GM12878 (cell line): ENCODE measurements around the gene C1orf21. TPM values are rescaled to one million over a fixed set of nuclear protein-coding genes. Genes with fewer than 3 reads are reported as not detected.

Experiments used
- CHD4 ChIP-seq: fragments of 200-600 bp; sonication (generic); IDR thresholded peaks from 2 replicates; pipeline ENCODE4 v1.6.1; 2016; ENCODE audit warnings: mild to moderate bottlenecking
- NBN ChIP-seq: fragments of 450-650 bp; IDR thresholded peaks from 2 replicates; pipeline ENCODE4 v1.6.1; 2016
- NFYB ChIP-seq: IDR thresholded peaks from 2 replicates; pipeline ENCODE4 v1.6.1; 2011; ENCODE audit warnings: low read depth, mild to moderate bottlenecking, low read length, improper control_type of control experiment, moderate library complexity; ENCODE audit not compliant: insufficient read depth
- POU2F2 ChIP-seq: IDR thresholded peaks from 3 replicates; pipeline ENCODE4 v1.6.1; 2011; ENCODE audit warnings: low read depth, mild to moderate bottlenecking, low read length, borderline replicate concordance
- RAD21 ChIP-seq: IDR thresholded peaks from 2 replicates; pipeline ENCODE4 v1.6.1; 2011; ENCODE audit warnings: mild to moderate bottlenecking, low read depth, low read length, moderate library complexity; ENCODE audit not compliant: insufficient read depth
- SUPT20H ChIP-seq: IDR thresholded peaks from 2 replicates; pipeline ENCODE4 v1.6.1; 2011; ENCODE audit warnings: low read depth, mild to moderate bottlenecking, low read length, moderate library complexity, borderline replicate concordance; ENCODE audit not compliant: control insufficient read depth
- TCF12 ChIP-seq: IDR thresholded peaks from 2 replicates; pipeline ENCODE4 v1.6.1; 2011; ENCODE audit warnings: low read depth, mild to moderate bottlenecking, low read length
- YBX1 ChIP-seq: fragments of 450-650 bp; IDR thresholded peaks from 2 replicates; pipeline ENCODE4 v1.6.1; 2016; ENCODE audit warnings: antibody characterized with exemption
- ZNF384 ChIP-seq: IDR thresholded peaks from 2 replicates; pipeline ENCODE4 v1.6.1; 2012; ENCODE audit warnings: low read depth, mild to moderate bottlenecking, low read length, improper control_type of control experiment, borderline replicate concordance
- polyA plus RNA-seq, 11 experiments: library from polyadenylated mRNA; depleted of rRNA in 4 of 11; unstranded in 6 of 11; stranded (reverse) in 5 of 11; fragments of >200 nt; fragmentation: Nextera tagmentation in 4 of 11; fragmentation: Illumina TruSeq in 1 of 11; extraction: Ambion mirVana in 4 of 11; extraction: Trizol in 1 of 11; gene quantifications; 1 replicate in 1 of 11; 2 replicates in 10 of 11; pipeline versions ENCODE4 v1.2.1 to v1.2.3, GENCODE V29; 2011 to 2016; ENCODE audit warnings: inconsistent platforms in 2 of 11, missing spikeins in 2 of 11, low read depth in 1 of 11
- total RNA-seq, 4 experiments: library from RNA; depleted of rRNA in 3 of 4; stranded (reverse); fragments of >200 nt in 3 of 4; fragmentation: Illumina TruSeq in 1 of 4; extraction: Trizol in 1 of 4; gene quantifications; 2 replicates each; pipeline versions ENCODE4 v1.2.1 to v1.2.3, GENCODE V29; 2013 to 2021
- TF ChIP-seq, protein P1 (sequence below): fragments of 450-650 bp; IDR thresholded peaks from 2 replicates; pipeline ENCODE4 v1.6.1; 2018; ENCODE audit warnings: mild to moderate bottlenecking, low read depth, moderate library complexity; ENCODE audit not compliant: partially characterized antibody
- TF ChIP-seq, protein P2 (sequence below): IDR thresholded peaks from 2 replicates; pipeline ENCODE4 v1.6.1; 2011; ENCODE audit warnings: mild to moderate bottlenecking, low read depth, low read length, moderate library complexity; ENCODE audit not compliant: insufficient replicate concordance

C1orf21 gene
- total and polyA plus RNA-seq, 10 of the 15 experiments (the other 5 are each of a cell fraction or from before 2014, with no cell fraction given): 0.03 to 1.6 (median 0.17) TPM; not detected in 3

DNA sequence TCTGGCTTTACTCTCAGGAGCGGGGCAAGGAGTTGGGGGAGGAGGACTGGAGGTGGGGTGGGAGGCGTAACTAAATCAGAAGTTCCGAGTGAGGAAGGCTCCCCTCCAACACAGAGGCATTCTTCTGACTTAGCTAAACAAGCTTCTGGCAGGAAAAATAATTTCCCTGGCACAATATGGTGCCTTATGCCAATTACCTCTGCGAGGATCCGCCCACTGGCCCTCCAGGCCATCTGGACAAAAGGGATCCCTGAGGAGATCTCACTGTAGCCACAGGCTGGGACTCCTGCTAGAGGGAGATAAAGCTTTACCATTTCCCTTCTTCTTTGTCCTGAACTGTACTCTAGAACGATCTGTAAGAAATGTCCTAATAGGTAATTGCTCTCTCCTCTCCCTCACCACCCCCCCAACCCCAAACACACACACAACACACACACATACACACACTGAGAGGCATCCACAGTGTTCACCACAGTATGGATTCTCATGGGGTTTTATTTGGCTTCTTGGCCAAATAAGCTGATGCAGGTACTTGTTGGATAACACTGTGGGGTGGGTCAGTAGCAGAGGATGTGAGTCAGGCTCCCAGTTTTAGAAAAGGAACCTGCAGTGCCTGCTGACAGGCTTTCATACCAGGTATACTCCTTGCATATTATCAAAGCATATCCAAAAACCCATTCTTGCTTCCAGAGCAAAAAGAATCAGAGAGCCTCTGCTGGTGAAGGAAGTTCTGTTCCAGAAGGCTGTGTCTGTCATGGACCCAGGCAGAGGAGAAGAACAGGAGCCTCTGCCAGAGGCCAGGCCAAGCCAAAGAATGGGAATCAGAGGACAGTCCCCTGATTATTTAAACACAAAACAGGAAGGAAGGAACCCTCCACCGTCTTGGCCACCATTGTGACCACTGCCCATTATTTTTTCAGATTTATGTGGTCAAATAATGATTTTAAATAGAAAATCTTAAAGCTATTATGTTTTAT is 169.1 kb downstream of the C1orf21 start (continued):
- TF ChIP-seq, protein P1, sequence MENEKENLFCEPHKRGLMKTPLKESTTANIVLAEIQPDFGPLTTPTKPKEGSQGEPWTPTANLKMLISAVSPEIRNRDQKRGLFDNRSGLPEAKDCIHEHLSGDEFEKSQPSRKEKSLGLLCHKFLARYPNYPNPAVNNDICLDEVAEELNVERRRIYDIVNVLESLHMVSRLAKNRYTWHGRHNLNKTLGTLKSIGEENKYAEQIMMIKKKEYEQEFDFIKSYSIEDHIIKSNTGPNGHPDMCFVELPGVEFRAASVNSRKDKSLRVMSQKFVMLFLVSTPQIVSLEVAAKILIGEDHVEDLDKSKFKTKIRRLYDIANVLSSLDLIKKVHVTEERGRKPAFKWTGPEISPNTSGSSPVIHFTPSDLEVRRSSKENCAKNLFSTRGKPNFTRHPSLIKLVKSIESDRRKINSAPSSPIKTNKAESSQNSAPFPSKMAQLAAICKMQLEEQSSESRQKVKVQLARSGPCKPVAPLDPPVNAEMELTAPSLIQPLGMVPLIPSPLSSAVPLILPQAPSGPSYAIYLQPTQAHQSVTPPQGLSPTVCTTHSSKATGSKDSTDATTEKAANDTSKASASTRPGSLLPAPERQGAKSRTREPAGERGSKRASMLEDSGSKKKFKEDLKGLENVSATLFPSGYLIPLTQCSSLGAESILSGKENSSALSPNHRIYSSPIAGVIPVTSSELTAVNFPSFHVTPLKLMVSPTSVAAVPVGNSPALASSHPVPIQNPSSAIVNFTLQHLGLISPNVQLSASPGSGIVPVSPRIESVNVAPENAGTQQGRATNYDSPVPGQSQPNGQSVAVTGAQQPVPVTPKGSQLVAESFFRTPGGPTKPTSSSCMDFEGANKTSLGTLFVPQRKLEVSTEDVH: no peak
- no peak for TF ChIP-seq TCF12
- TF ChIP-seq YBX1: no peak
- TF ChIP-seq, protein P2, sequence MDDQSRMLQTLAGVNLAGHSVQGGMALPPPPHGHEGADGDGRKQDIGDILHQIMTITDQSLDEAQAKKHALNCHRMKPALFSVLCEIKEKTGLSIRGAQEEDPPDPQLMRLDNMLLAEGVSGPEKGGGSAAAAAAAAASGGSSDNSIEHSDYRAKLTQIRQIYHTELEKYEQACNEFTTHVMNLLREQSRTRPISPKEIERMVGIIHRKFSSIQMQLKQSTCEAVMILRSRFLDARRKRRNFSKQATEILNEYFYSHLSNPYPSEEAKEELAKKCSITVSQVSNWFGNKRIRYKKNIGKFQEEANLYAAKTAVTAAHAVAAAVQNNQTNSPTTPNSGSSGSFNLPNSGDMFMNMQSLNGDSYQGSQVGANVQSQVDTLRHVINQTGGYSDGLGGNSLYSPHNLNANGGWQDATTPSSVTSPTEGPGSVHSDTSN: no peak
- no peak for TF ChIP-seq RAD21
- TF ChIP-seq CHD4: no peak
- TF ChIP-seq NBN: no peak
- TF ChIP-seq SUPT20H: no peak
- no peak for TF ChIP-seq POU2F2
- no peak for TF ChIP-seq ZNF384
- TF ChIP-seq NFYB: no peak
